ENCODE results near the gene EXOSC10. TPM values are rescaled to one million over a fixed set of nuclear protein-coding genes. Genes with fewer than 3 reads are reported as not detected.

Gene EXOSC10
- total RNA-seq, 4 donors from 2014 or later, result 32.0 to 62.4 (median 40.8) TPM

- peaks cover 14 to 44% (median 16%) of the 10 kb centered on the region in 3 donors for H3K4me1 ChIP-seq
- peaks cover 9 to 49% (median 14%) of the 10 kb centered on the region in 3 donors for H3K36me3 ChIP-seq
- TF ChIP-seq CTCF (IDR thresholded peaks at IDR 0.05) (no peak), POLR2A (IDR thresholded peaks at IDR 0.05) (no peak)
- DNase-seq, result no peak
- H3K27ac ChIP-seq, result no peak overlapping the region
- H3K9me3 ChIP-seq, result no peaks in the 10 kb centered on the region
- intact Hi-C loops (cut with DNase I), result no loop called here
- 70 to 83% methylated on average over 4 to 8 of the region's 14 CpGs for WGBS, 2 donors
- H3K27me3 ChIP-seq, result no peaks in the 10 kb centered on the region
- H3K4me3 ChIP-seq, result no peak overlapping the region
These were observed 41.6 kb downstream of the EXOSC10 start for GRCh38 chr1:11058026-11058425.

DNA sequence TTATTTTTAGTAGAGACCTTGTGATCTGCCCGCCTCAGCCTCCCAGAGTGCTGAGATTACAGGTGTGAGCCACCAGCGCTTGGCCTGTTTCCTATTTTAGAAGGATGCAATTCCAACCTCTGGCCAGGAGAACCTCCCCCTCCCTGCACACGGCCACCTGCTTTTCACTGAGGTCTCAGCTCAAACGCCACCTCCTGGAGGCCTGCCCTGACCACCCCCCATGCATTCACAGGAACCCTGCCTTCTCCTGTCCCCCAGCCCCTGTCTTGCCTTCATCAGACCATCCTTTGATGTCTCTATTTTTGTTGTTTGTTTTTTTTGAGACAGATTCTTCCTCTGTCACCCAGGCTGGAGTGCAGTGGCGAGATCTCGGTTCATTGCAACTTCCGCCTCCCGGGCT, 42.2 kb downstream of the EXOSC10 start:
- DNase-seq, result no peak
- Histone ChIP-seq H3K4me1 (peaks cover 16 to 50% (median 17%) of the 10 kb centered on the region in 3 donors), H3K9me3 (no peaks in the 10 kb centered on the region), H3K27me3 (no peaks in the 10 kb centered on the region), H3K36me3 (peaks cover 9 to 45% (median 14%) of the 10 kb centered on the region in 3 donors), H3K27ac (no peak overlapping the region), H3K4me3 (no peak overlapping the region)
- intact Hi-C loops (cut with DNase I), result no loop called here
- WGBS, 2 donors, result 85 to 88% methylated on average over 7 to 8 of the region's 8 CpGs
- TF ChIP-seq CTCF (IDR thresholded peaks at IDR 0.05) (no peak), POLR2A (IDR thresholded peaks at IDR 0.05) (no peak)

DNA sequence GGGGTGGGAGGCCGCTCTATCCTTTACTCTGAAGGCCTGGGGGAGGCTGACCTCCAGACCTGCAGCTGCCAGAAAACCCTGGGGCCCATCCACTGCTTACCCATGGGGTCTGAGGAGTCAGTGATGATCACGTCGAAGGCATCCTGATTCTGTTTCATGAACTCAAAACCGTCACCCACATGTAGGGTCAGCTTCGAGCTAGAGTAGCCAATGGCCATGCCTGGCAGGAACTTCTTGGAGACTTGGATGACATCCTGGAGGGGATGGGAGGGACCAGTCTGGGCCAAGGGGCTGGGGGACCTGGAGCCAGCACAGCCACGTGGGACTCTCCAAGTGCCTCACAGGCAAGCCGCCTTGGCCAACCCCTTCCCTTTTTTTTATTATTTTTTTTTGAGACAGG, 43.2 kb downstream of the EXOSC10 start:
- WGBS, 2 donors, result 92 to 100% methylated on average over 3 to 7 of the region's 7 CpGs
- H3K4me3 ChIP-seq, result no peak overlapping the region
- H3K27ac ChIP-seq, result no peak overlapping the region
- peaks cover 16 to 54% (median 17%) of the 10 kb centered on the region in 3 donors for H3K4me1 ChIP-seq
- DNase-seq, result no peak
- TF ChIP-seq POLR2A (IDR thresholded peaks at IDR 0.05) (no peak), CTCF (IDR thresholded peaks at IDR 0.05) (no peak)
- H3K36me3 ChIP-seq, result peaks cover 9 to 45% (median 14%) of the 10 kb centered on the region in 3 donors
- intact Hi-C loops (cut with DNase I), result no loop called here
- H3K9me3 ChIP-seq, result no peaks in the 10 kb centered on the region
- H3K27me3 ChIP-seq, result no peaks in the 10 kb centered on the region

DNA sequence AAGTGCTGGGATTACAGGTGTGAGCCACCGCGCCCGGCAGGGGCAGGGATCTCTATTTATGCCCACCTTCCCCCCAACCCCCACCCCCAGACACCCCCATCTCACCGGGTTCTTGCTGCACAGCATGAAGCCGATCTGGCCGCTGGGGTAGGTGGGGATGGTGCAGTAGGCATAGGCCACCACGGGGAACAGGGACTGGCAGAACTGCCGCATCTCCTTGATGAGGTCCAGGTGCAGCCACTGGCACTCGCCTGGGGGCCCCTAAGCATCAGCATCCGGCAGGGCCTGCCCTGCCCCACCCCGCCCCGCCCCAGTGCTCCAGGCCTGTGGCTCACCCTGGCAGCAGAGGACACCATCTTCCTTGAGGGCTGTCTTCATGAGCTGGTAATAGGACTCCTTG, 44.0 kb downstream of the EXOSC10 start:
- TF ChIP-seq CTCF (IDR thresholded peaks at IDR 0.05) (no peak), POLR2A (IDR thresholded peaks at IDR 0.05) (no peak)
- DNase-seq, result no peak
- Histone ChIP-seq H3K27me3 (no peaks in the 10 kb centered on the region), H3K4me1 (peaks cover 11 to 49% (median 13%) of the 10 kb centered on the region in 3 donors), H3K4me3 (no peak overlapping the region), H3K9me3 (no peaks in the 10 kb centered on the region), H3K36me3 (peaks cover 9 to 45% (median 14%) of the 10 kb centered on the region in 3 donors), H3K27ac (no peak overlapping the region)
- 80% methylated on average over 1 of the region's 12 CpGs; no CpG with 5 or more reads in 1 of the 2 donors for WGBS, 2 donors
- intact Hi-C loops (cut with DNase I), result no loop called here

DNA sequence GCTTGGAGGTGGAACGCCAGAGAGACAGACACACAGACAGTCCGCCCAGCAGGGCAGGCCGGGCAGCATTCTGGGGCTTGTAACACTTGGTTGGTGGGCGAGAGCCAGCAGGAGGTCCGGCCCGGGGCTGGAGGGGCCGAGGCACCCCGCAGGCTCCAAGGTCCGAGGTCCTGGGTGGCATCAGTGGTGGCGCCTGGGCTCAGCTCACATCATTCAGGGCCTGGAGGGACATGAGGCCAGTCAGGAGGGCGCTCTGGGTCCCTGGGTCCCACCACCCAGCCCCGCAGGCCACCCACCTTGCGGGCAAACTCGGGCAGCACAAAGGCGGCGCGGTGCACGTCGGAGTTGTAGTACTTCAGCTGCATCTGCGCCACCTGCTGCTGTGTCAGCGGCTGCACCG, 45.0 kb downstream of the EXOSC10 start:
- Histone ChIP-seq H3K4me1 (peaks cover 10 to 45% (median 13%) of the 10 kb centered on the region in 3 donors), H3K27ac (no peak overlapping the region), H3K4me3 (no peak overlapping the region), H3K9me3 (no peaks in the 10 kb centered on the region), H3K27me3 (no peaks in the 10 kb centered on the region), H3K36me3 (peaks cover 9 to 45% (median 14%) of the 10 kb centered on the region in 3 donors)
- intact Hi-C loops (cut with DNase I), result no loop called here
- DNase-seq, result no peak
- no peak for TF ChIP-seq CTCF (IDR thresholded peaks at IDR 0.05)
- no peak for TF ChIP-seq POLR2A (IDR thresholded peaks at IDR 0.05)
- 86 to 95% methylated on average over 7 to 10 of the region's 22 CpGs for WGBS, 2 donors

All from esophagus squamous epithelium (tissue), 5 donors.